IPS-11a (cell line): ENCODE data around the gene ZNF423.
"Not testable (repeated sequence)": the region's sequence is repeated elsewhere in the genome, so short reads cannot be mapped to it uniquely, and the experiment has no call there.

ENCODE experiments used
- H3K4me3 ChIP-seq: one replicate; pipeline ENCODE4 v1.5.1; 2013; ENCODE audit warnings: low read depth, low read length, control low read depth

ZNF423 gene

GRCh38 chr16:49871824-49872223, 15.9 kb upstream of the ZNF423 start:
- H3K4me3 ChIP-seq: not testable (repeated sequence)

- no peak overlapping the region for H3K4me3 ChIP-seq
Measured at GRCh38 chr16:49869731-49870130, 13.8 kb upstream of the ZNF423 start.

- H3K4me3 ChIP-seq: no peak overlapping the region
Measured at GRCh38 chr16:49867796-49868668, 12.1 kb upstream of the ZNF423 start.

- no peak overlapping the region for H3K4me3 ChIP-seq
Measured at GRCh38 chr16:49867234-49867633, 11.3 kb upstream of the ZNF423 start.

DNA sequence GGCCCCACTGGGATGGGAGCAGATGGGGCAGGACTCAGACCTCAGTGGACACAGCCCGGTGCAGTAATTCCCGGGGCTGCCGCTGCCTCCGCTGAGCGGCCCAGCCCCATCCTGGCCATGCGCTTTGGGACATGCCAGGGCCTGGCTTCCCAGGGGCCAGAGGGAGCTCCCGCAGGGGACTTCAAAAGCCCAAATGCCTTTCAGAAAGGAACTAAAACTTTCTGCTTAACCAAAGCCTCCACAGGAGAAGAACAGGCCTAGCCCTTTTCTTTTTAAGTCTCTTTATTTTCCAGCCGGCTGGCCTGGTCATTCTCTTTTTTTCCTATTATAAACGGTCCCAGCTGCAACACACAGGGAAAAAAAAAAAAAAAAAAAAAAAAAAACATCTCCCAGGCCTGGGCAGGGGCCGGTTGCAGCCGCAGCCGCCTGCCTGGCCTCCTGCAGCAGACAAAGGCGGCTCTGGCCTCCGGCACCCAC, 10.7 kb upstream of the ZNF423 start:
- H3K4me3 ChIP-seq: no peak overlapping the region

DNA sequence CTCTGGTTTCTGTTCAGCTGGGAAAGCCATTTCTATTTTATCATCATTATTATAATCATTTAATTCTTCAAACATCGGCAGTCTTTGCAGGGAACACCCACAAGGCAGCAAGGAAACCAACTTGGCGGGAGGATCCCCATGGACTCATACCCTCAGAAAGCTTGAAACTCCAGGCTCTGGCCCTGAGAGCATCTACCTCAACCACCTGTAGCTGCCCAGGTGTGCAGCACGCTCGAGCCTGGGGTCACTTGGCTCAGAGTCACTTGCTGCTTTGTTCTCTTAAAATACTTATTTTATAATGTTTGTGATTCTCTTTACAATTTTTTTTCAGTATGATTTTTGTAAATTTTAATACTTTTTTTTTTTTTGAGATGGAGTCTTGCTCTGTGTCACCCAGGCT, 6.8 kb upstream of the ZNF423 start:
- no peak overlapping the region for H3K4me3 ChIP-seq

- H3K4me3 ChIP-seq: no peak overlapping the region
Measured at GRCh38 chr16:49861299-49861698, 5.4 kb upstream of the ZNF423 start.

GRCh38 chr16:49860593-49860992, 4.7 kb upstream of the ZNF423 start:
- H3K4me3 ChIP-seq: no peak overlapping the region

- H3K4me3 ChIP-seq: peak overlapping the region; percentile 37
Measured at GRCh38 chr16:49859125-49859811, 3.4 kb upstream of the ZNF423 start.

GRCh38 chr16:49858200-49859124, 2.5 kb upstream of the ZNF423 start:
- H3K4me3 ChIP-seq: peak overlapping the region; percentile 48

GRCh38 chr16:49857423-49858181, 1.7 kb upstream of the ZNF423 start:
- H3K4me3 ChIP-seq: peak overlapping the region; percentile 48

GRCh38 chr16:49856672-49857330, 889 bp upstream of the ZNF423 start:
- H3K4me3 ChIP-seq: peak overlapping the region; percentile 36

- peak overlapping the region; percentile 61 for H3K4me3 ChIP-seq
Measured at GRCh38 chr16:49855280-49855821, 561 bp downstream of the ZNF423 start.

DNA sequence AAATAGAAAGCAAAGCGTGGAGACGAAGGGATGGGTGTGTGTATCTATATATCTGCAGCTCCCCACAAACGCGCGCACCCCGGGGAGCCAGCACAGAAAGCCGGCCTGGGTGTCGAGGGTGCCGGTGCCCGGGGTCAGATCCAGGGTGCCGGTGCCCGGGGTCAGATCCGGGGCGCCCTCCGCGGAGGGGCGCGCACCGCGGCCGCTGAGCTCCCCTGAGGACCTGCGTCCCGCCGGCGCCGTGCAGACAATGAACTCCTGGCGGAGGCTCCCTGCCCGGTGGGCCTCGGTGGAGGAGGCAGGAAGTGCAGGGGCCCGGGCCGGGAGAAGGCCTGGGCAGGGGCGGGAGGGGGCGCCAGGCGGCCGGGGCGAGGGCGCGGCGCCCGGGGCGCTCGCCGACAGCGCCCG, 1.1 kb downstream of the ZNF423 start:
- H3K4me3 ChIP-seq: peak overlapping the region; percentile 61

- H3K4me3 ChIP-seq: peak overlapping the region; percentile 61
Measured at GRCh38 chr16:49854188-49854795, 1.6 kb downstream of the ZNF423 start.

DNA sequence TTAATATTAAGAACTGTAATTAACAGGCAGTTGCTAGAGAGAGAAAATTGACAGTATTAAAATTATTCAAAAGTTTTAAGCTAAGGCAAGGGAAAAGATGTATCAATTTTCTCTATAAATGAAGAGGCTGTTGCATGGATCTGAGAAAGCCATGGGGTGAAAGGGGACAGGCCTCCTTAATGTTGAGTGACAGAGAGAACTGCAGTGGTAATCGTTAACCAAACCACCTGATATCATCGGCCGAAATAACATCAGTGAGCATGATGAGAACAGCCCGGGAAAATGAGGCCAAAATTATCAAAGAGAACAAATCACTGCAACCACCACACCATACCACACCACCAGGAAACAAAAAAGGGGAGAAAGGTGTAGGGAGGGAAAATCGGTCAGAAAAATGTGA, 3.6 kb downstream of the ZNF423 start:
- H3K4me3 ChIP-seq: no peak overlapping the region

GRCh38 chr16:49851468-49851787, 4.5 kb downstream of the ZNF423 start:
- H3K4me3 ChIP-seq: no peak overlapping the region

GRCh38 chr16:49850558-49851467, 5.1 kb downstream of the ZNF423 start:
- H3K4me3 ChIP-seq: no peak overlapping the region
